Gastroesophageal sphincter (tissue), 4 donors: ENCODE measurements around the gene AGPAT4. TPM values are rescaled to one million over a fixed set of nuclear protein-coding genes. Genes with fewer than 3 reads are reported as not detected.
"Not testable (repeated sequence)": the region's sequence is repeated elsewhere in the genome, so short reads cannot be mapped to it uniquely, and the experiment has no call there.

ENCODE experiments used
- ATAC-seq: fragments of 150-250 bp; one replicate; pipeline ENCODE4 v1.9.1; 2016; ENCODE audit warnings: mild to moderate bottlenecking, moderate library complexity
- H3K27ac ChIP-seq, 4 donors: fragments of 200-600 bp; sonication (generic) in 3 of 4; 1 replicate in 3 of 4; 2 replicates in 1 of 4; pipeline ENCODE4 v1.5.1; 2016 to 2019
- H3K27me3 ChIP-seq: fragments of 200-600 bp; sonication (generic); one replicate; pipeline ENCODE4 v1.5.1; 2019
- H3K36me3 ChIP-seq, 2 donors: fragments of 200-600 bp; sonication (generic); one replicate each; pipeline ENCODE4 v1.5.1; 2019; ENCODE audit warnings: control low read depth in 1 of 2
- H3K4me1 ChIP-seq, 3 donors: fragments of 200-600 bp; sonication (generic); 1 replicate in 2 of 3; 2 replicates in 1 of 3; pipeline ENCODE4 v1.5.1; 2016 to 2019; ENCODE audit warnings: control low read depth in 2 of 3
- H3K4me3 ChIP-seq, 2 donors: fragments of 200-600 bp; sonication (generic); one replicate each; pipeline ENCODE4 v1.5.1; 2019; ENCODE audit warnings: mild to moderate bottlenecking in 1 of 2, moderate library complexity in 1 of 2
- H3K9me3 ChIP-seq, 3 donors: fragments of 200-600 bp; sonication (generic); one replicate each; pipeline ENCODE4 v1.5.1; 2017 to 2019; ENCODE audit warnings: control low read depth in 2 of 3
- EP300 ChIP-seq: sonication (generic); formaldehyde crosslinking; IDR thresholded peaks from one replicate; pipeline ENCODE4 v1.6.1; 2017; ENCODE audit warnings: antibody characterized with exemption, mild to moderate bottlenecking
- POLR2A ChIP-seq, 2 donors: fragments of 450-650 bp; IDR thresholded peaks; one replicate each; pipeline ENCODE4 v1.6.1; 2017; ENCODE audit warnings: antibody characterized with exemption in 2 of 2, mild to moderate bottlenecking in 2 of 2, moderate library complexity in 1 of 2
- POLR2AphosphoS5 ChIP-seq: sonication (generic); formaldehyde crosslinking; IDR thresholded peaks from one replicate; pipeline ENCODE4 v1.6.1; 2017; ENCODE audit warnings: antibody characterized with exemption
- WGBS, 2 donors: methylation state at CpG; one replicate each; pipeline ENCODE4 v1.1.5; 2018; ENCODE audit warnings: low coverage in 1 of 2; 5-methylcytosine and 5-hydroxymethylcytosine counted together
- total RNA-seq, 4 donors: library from RNA; depleted of rRNA; stranded (reverse); fragments of >200 nt; gene quantifications; one replicate each; pipeline ENCODE4 v1.1.0, GENCODE V29; 2016
- TF ChIP-seq, protein P1 (sequence below), 4 experiments: fragments of 200-600 bp in 2 of 4; fragments of 450-650 bp in 2 of 4; sonication (generic) in 1 of 4; IDR thresholded peaks; one replicate each; pipeline ENCODE4 v1.5.1; 2017 to 2019; ENCODE audit warnings: antibody characterized with exemption in 4 of 4, mild to moderate bottlenecking in 2 of 4, moderate library complexity in 2 of 4

Gene AGPAT4
- total RNA-seq, 4 donors from 2014 or later, result 7.2 to 10.8 (median 9.1) TPM

- no peak overlapping the region for H3K27ac ChIP-seq
- peaks cover 0 to 14% (median 0%) of the 10 kb centered on the region in 3 donors for H3K9me3 ChIP-seq
- H3K4me3 ChIP-seq, result no peak overlapping the region
- no peak for ATAC-seq
- no peaks in the 10 kb centered on the region for H3K4me1 ChIP-seq
- no peaks in the 10 kb centered on the region for H3K36me3 ChIP-seq
- TF ChIP-seq POLR2A (IDR thresholded peaks at IDR 0.05) (no peak), POLR2AphosphoS5 (no peak), EP300 (no peak)
- TF ChIP-seq, protein P1, sequence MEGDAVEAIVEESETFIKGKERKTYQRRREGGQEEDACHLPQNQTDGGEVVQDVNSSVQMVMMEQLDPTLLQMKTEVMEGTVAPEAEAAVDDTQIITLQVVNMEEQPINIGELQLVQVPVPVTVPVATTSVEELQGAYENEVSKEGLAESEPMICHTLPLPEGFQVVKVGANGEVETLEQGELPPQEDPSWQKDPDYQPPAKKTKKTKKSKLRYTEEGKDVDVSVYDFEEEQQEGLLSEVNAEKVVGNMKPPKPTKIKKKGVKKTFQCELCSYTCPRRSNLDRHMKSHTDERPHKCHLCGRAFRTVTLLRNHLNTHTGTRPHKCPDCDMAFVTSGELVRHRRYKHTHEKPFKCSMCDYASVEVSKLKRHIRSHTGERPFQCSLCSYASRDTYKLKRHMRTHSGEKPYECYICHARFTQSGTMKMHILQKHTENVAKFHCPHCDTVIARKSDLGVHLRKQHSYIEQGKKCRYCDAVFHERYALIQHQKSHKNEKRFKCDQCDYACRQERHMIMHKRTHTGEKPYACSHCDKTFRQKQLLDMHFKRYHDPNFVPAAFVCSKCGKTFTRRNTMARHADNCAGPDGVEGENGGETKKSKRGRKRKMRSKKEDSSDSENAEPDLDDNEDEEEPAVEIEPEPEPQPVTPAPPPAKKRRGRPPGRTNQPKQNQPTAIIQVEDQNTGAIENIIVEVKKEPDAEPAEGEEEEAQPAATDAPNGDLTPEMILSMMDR (IDR thresholded peaks at IDR 0.05), result no peak
- H3K27me3 ChIP-seq, result no peaks in the 10 kb centered on the region
- WGBS, 2 donors, result 84 to 100% methylated on average over 1 to 6 of the region's 6 CpGs
These were observed 40.2 kb upstream of the AGPAT4 start for GRCh38 chr6:161313940-161314509.

GRCh38 chr6:161313475-161313874 lies 39.6 kb upstream of the AGPAT4 start:
- H3K9me3 ChIP-seq, result peaks cover 0 to 14% (median 0%) of the 10 kb centered on the region in 3 donors
- H3K4me1 ChIP-seq, ATAC-seq, H3K36me3 ChIP-seq, H3K4me3 ChIP-seq, H3K27ac ChIP-seq, H3K27me3 ChIP-seq: not testable (repeated sequence)
- WGBS, 2 donors, result 73 to 75% methylated on average over 3 of the region's 3 CpGs

- not testable (repeated sequence) for H3K27ac ChIP-seq, H3K9me3 ChIP-seq, H3K4me3 ChIP-seq, ATAC-seq, H3K4me1 ChIP-seq, H3K27me3 ChIP-seq, H3K36me3 ChIP-seq
- WGBS, 2 donors, result 94 to 95% methylated on average over 4 to 7 of the region's 7 CpGs
These were observed 35.9 kb upstream of the AGPAT4 start for GRCh38 chr6:161309774-161310173.

DNA sequence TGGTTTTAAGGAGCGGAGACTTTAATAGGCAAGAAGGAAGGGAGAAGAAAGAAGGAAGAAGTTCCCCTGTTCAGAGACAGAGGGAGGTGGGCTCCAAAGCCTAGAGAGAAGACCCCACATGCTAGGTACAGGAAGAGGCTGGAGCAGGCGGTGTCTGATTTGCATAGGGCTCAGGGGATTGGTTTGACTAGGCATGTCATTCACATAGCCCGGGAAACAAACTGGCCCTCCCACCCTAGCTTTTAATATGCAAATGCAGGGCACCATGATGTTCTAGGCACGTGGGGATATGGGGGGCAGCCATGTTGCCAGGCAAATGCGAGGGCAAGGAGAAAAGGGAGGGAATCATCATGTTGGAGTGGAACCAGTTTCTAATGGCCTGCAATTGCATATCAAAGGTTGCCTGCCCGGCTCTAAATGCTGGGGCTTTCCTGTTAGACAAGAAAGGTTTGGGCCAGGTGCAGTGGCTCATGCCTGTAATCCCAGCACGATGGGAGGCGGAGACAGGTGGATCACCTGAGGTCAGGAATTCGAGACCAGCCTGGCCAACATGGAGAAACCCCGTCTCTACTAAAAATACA lies 34.3 kb upstream of the AGPAT4 start:
- Histone ChIP-seq H3K27ac (no peak overlapping the region), H3K4me1 (no peaks in the 10 kb centered on the region), H3K9me3 (no peaks in the 10 kb centered on the region), H3K4me3 (no peak overlapping the region), H3K27me3 (no peaks in the 10 kb centered on the region), H3K36me3 (no peaks in the 10 kb centered on the region)
- 90 to 97% methylated on average over 4 to 7 of the region's 10 CpGs for WGBS, 2 donors
- ATAC-seq, result no peak
- TF ChIP-seq POLR2AphosphoS5, result no peak
- TF ChIP-seq, protein P1 (IDR thresholded peaks at IDR 0.05), result no peak
- no peak for TF ChIP-seq POLR2A (IDR thresholded peaks at IDR 0.05)
- TF ChIP-seq EP300, result no peak

- H3K4me3 ChIP-seq, result no peak overlapping the region
- ATAC-seq, result no peak
- H3K27ac ChIP-seq, result no peak overlapping the region
- no peaks in the 10 kb centered on the region for H3K9me3 ChIP-seq
- no peaks in the 10 kb centered on the region for H3K4me1 ChIP-seq
- H3K36me3 ChIP-seq, result no peaks in the 10 kb centered on the region
- WGBS, 2 donors, result 100% methylated on average over 2 of the region's 4 CpGs; no CpG with 5 or more reads in 1 of the 2 donors
- TF ChIP-seq POLR2A (IDR thresholded peaks at IDR 0.05), result no peak
- TF ChIP-seq, protein P1 (IDR thresholded peaks at IDR 0.05), result no peak
- TF ChIP-seq POLR2AphosphoS5, result no peak
- no peak for TF ChIP-seq EP300
- H3K27me3 ChIP-seq, result no peaks in the 10 kb centered on the region
These were observed 32.0 kb upstream of the AGPAT4 start for GRCh38 chr6:161305860-161306259.

DNA sequence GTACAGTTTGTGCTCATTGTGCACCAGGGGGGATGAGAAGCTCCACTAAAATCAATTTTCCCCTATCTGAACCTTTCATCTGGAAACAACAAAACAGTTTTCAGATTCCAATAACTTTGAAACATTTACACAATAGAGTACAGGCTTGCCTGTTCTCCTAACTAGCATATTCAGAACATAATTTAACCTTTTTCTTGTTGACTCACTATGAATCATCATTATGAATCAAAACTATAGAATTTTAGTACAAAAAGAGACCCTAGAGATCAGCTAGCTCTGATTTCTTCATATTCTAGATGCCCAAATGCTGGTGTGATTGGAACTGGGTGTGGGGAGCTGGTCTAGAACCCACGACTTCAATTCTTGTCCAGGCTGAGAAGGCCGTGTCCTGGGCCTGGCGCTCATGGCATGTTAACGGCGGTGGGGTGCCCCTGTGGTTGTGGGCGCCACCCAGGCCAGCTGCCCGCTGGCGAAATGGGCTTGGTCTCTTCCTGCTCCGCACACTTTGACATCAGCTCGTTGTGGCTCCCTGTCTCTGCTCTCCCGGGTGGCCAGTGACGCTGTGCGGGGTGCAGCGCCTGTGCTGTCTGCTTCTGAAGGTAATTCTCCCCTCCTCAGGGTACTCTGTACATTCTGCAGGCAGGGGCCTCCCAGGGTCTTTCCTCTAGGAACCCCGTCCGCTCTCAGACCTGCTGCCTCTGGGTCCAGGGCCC lies 29.9 kb upstream of the AGPAT4 start:
- Histone ChIP-seq H3K36me3 (no peaks in the 10 kb centered on the region), H3K9me3 (no peaks in the 10 kb centered on the region), H3K4me1 (no peaks in the 10 kb centered on the region), H3K27ac (no peak overlapping the region), H3K27me3 (no peaks in the 10 kb centered on the region), H3K4me3 (no peak overlapping the region)
- no peak for ATAC-seq
- TF ChIP-seq POLR2A (IDR thresholded peaks at IDR 0.05) (no peak), POLR2AphosphoS5 (no peak), EP300 (no peak)
- TF ChIP-seq, protein P1 (IDR thresholded peaks at IDR 0.05), result no peak
- WGBS, 2 donors, result 75% methylated on average over 4 of the region's 16 CpGs; no CpG with 5 or more reads in 1 of the 2 donors
